ENCODE measurements around the gene PIK3AP1.

PIK3AP1 gene

GRCh38 chr10:96650958-96651357 lies 69.4 kb downstream of the PIK3AP1 start:
- TF ChIP-seq CTCF (IDR thresholded peaks at IDR 0.05; ENCODE audit: extremely low read depth, insufficient read depth, missing control alignments), result no peak
- no peak for DNase-seq (ENCODE audit: low spot score)
- in situ Hi-C loops (cut with MboI; ENCODE audit: low pct_unique_long_range_greater_than_20kb, low sequenced_read_pairs, unreplicated experiment), result loop anchor here (5.0 kb wide), 1 partner anchor 66 kb away; no protein-coding TSS in a partner anchor

DNA sequence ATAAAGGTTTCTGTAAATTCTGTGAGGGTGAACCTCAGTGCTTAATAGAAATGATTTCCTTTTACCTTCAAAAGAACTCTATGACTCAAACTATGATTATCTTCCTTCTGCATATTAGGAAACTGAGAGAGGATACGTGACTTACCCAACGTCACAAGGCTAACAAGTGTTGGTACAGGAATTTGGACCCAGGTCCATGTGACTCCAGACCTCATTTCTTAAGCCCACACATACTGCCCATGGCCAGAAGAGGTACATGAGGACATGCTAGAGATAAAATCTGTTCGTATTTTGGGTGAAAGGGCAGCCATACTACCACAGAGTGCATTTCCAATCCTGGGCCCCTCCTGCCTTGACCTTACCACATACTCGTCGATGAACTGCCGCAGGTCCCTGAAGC lies 72.0 kb downstream of the PIK3AP1 start:
- in situ Hi-C loops (cut with MboI; ENCODE audit: low pct_unique_long_range_greater_than_20kb, low sequenced_read_pairs, unreplicated experiment), result loop anchor here (10.0 kb wide), 2 partner anchors 97 to 177 kb away; no protein-coding TSS in a partner anchor
- no peak for DNase-seq (ENCODE audit: low spot score)

DNA sequence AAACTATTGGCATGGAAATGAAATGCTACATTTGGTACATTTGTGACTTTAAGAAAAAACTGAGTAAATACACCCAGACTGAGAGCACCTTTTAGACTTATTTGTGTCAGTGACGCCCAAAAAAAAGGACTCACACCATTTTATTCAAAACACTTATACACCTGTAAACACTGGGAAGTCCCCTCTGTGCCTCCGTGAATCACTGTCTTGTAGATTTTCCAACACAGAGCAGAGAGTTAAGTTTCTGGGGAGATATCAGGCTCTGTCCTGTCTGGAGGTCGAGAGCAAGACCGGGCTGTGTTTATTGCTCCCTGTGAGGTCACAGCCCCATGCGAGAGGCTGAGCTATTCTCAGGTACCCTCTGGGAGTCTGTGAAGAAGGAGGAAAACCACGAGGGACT lies 72.8 kb downstream of the PIK3AP1 start:
- DNase-seq (ENCODE audit: low spot score), result no peak
- TF ChIP-seq CTCF (IDR thresholded peaks at IDR 0.05; ENCODE audit: extremely low read depth, insufficient read depth, missing control alignments), result no peak
- in situ Hi-C loops (cut with MboI; ENCODE audit: low pct_unique_long_range_greater_than_20kb, low sequenced_read_pairs, unreplicated experiment), result loop anchor here (10.0 kb wide), 2 partner anchors 97 to 177 kb away; no protein-coding TSS in a partner anchor

More for the DNA sequence above, 72.0 kb downstream of the PIK3AP1 start:
- TF ChIP-seq CTCF (IDR thresholded peaks at IDR 0.05; ENCODE audit: extremely low read depth, insufficient read depth, missing control alignments), result no peak

DNA sequence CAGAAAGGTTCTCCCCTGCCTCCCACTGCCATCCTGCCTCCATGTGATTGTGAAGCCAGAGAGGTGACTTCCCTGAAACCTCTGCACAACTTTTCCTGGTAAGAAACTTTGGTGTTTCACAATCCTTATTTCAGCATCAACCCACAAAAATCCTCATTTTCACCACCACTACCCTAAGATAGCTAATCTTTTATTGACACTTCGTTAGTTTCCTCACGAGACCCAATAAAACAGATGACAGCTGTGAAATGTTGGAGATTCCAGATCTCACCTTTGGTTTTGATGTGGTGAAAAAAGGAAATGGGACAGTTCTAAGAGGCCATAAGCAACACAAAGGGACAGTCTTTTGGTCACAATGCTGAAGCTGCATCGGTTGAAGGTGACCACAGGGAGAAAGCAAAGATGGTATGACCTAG lies 73.6 kb downstream of the PIK3AP1 start:
- in situ Hi-C loops (cut with MboI; ENCODE audit: low pct_unique_long_range_greater_than_20kb, low sequenced_read_pairs, unreplicated experiment), result loop anchor here (10.0 kb wide), 2 partner anchors 98 to 178 kb away; no protein-coding TSS in a partner anchor
- no peak for DNase-seq (ENCODE audit: low spot score)
- TF ChIP-seq CTCF (IDR thresholded peaks at IDR 0.05; ENCODE audit: extremely low read depth, insufficient read depth, missing control alignments), result no peak

DNA sequence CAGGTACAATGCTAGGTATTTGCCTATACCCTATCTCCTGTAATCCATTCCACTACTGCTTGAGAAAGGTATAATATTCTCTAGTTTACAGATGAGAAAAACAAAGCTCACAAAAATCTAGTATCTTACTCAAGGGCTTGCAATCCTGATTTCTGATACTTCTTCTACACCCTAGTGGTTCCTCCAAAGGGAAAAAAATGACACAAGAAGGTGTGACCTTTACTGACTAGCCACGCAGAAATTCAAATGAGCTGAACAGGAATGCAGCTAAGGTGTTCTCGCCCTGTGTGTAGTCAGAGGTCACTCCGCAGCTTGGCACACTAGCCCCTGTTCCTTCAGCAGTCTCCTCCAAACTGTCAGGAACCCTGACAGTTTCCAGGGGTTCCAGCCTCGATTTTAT lies 74.0 kb downstream of the PIK3AP1 start:
- no peak for DNase-seq (ENCODE audit: low spot score)
- no peak for TF ChIP-seq CTCF (IDR thresholded peaks at IDR 0.05; ENCODE audit: extremely low read depth, insufficient read depth, missing control alignments)
- in situ Hi-C loops (cut with MboI; ENCODE audit: low pct_unique_long_range_greater_than_20kb, low sequenced_read_pairs, unreplicated experiment), result loop anchor here (10.0 kb wide), 2 partner anchors 98 to 178 kb away; no protein-coding TSS in a partner anchor

DNA sequence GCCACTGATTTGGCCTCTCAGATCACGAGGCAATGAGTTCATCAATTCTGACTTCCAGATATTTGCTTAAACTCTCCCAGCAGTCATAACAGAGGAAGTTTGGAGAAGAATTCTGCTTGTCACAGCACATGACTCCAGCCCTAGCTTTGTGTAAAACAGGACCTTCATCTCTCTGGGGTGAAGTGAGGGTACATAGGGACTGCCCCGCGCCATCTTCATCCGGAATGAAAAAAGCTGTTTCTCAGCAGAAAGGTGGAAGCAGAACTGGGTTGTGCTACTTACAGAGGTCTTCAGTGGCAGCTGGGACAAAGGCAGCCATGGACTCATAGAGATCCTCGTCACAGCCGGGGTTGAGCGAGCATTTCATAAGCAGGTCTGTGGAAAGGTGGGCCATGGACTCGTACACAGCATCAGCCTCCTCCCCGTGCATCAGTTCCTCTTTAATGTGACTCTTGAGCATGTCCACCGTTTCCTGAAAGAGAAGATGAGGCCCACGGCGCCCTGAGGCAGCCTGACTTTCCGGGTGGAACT lies 75.1 kb downstream of the PIK3AP1 start:
- in situ Hi-C loops (cut with MboI; ENCODE audit: low pct_unique_long_range_greater_than_20kb, low sequenced_read_pairs, unreplicated experiment), result loop anchor here (10.0 kb wide), 2 partner anchors 100 to 180 kb away; no protein-coding TSS in a partner anchor
- no peak for TF ChIP-seq CTCF (IDR thresholded peaks at IDR 0.05; ENCODE audit: extremely low read depth, insufficient read depth, missing control alignments)
- no peak for DNase-seq (ENCODE audit: low spot score)

Data from GM13977 (cell line).